K562 (cell line): ENCODE measurements around the gene SLC35A4. TPM values are rescaled to one million over a fixed set of nuclear protein-coding genes. Genes with fewer than 3 reads are reported as not detected.

Experiments
- ATAC-seq: fragments of 200-7000 bp; cut with Tn5 transposase; 3 replicates; pipeline ENCODE4 v1.9.1; 2020; ENCODE audit warnings: moderate library complexity
- BruUV-seq: library from RNA; stranded (reverse); fragments of 400-500 nt; replicated peaks from 2 replicates; lab custom pipeline; 2021; lab: Mats Ljungman, UMichigan
- CTCF ChIA-PET: fragments of 300-600 bp; formaldehyde crosslinking; extraction: SDS; loops from one replicate; lab custom pipeline; 2021; ENCODE audit warnings: low intra/inter-chr PET ratio; lab: Yijun Ruan, JAX
- POLR2A ChIA-PET: fragments of 300-600, 350-650 bp; sonication (Branson Sonifier 250); formaldehyde crosslinking; extraction: SDS; loops from one replicate; lab custom pipeline; 2021; ENCODE audit warnings: antibody characterized with exemption, inconsistent platforms; lab: Yijun Ruan, JAX
- DNase-seq, 4 experiments: peaks; one replicate each; pipeline versions ENCODE4 v3.0.0 to v3.0.0-alpha.2; 2011 to 2018; ENCODE audit warnings: low spot score in 3 of 4, mixed read lengths in 3 of 4; ENCODE audit errors: extremely low read depth in 1 of 4
- FAIRE-seq: peaks from 2 replicates; lab custom pipeline; 2011; peaks lifted over from hg19 to GRCh38; lab: Jason Lieb, UNC
- H2AFZ ChIP-seq: 2 replicates; pipeline ENCODE4 v1.6.0; 2011; ENCODE audit warnings: low read depth, low read length, control low read depth, inconsistent platforms
- H3K27ac ChIP-seq: fragments of 200-600 bp; 3 replicates; pipeline ENCODE4 v1.8.0; 2011; ENCODE audit warnings: low read depth, mild to moderate bottlenecking, control low read depth, inconsistent platforms, low read length, moderate library complexity, mixed read lengths; ENCODE audit errors: extremely low read depth
- H3K27me3 ChIP-seq, 2 experiments: fragments of 300-600 bp in 1 of 2; 2 replicates in 1 of 2; 3 replicates in 1 of 2; pipeline versions ENCODE4 v1.6.0 to v1.8.0; 2011; ENCODE audit warnings: inconsistent platforms in 2 of 2, low read length in 2 of 2, mild to moderate bottlenecking in 1 of 2, mixed read lengths in 1 of 2, moderate library complexity in 1 of 2; ENCODE audit not compliant: control insufficient read depth in 2 of 2, insufficient read depth in 2 of 2
- H3K36me3 ChIP-seq: fragments of 300-600 bp; 3 replicates; pipeline ENCODE4 v1.8.0; 2011; ENCODE audit warnings: mild to moderate bottlenecking, low read length, inconsistent platforms; ENCODE audit not compliant: control insufficient read depth, insufficient read depth
- H3K4me1 ChIP-seq, 2 experiments: fragments of 200-600 bp in 1 of 2; replicated peaks in 1 of 2; 2 replicates in 1 of 2; 3 replicates in 1 of 2; pipeline versions ENCODE4 v1.5.1 to v1.8.0; 2011; ENCODE audit warnings: inconsistent platforms in 2 of 2, low read length in 2 of 2, mild to moderate bottlenecking in 1 of 2, mixed read lengths in 1 of 2, moderate library complexity in 1 of 2; ENCODE audit not compliant: control insufficient read depth in 2 of 2, insufficient read depth in 2 of 2
- H3K4me2 ChIP-seq: 2 replicates; pipeline ENCODE4 v1.6.1; 2011; ENCODE audit warnings: low read length, control low read depth, inconsistent platforms, mixed read lengths; ENCODE audit not compliant: insufficient read depth
- H3K4me3 ChIP-seq: fragments of 200-600 bp; sonication (generic), shearing (Covaris generic); 2 replicates; pipeline ENCODE4 v1.5.1; 2016; ENCODE audit warnings: control low read depth, inconsistent platforms
- H3K79me2 ChIP-seq: fragments of 200-600 bp; 3 replicates; pipeline ENCODE4 v1.8.0; 2011; ENCODE audit warnings: low read length, inconsistent platforms; ENCODE audit not compliant: control insufficient read depth, insufficient read depth
- H3K9ac ChIP-seq, 2 experiments: 2 replicates each; pipeline versions ENCODE4 v1.6.0 to v1.6.1; 2011; ENCODE audit warnings: low read depth in 2 of 2, low read length in 2 of 2, control low read depth in 1 of 2, inconsistent platforms in 1 of 2, mild to moderate bottlenecking in 1 of 2, mixed read lengths in 1 of 2; ENCODE audit not compliant: insufficient read depth in 1 of 2
- H3K9me1 ChIP-seq: one replicate; pipeline ENCODE4 v1.6.0; 2011; ENCODE audit warnings: inconsistent platforms, mild to moderate bottlenecking, low read length, moderate library complexity; ENCODE audit not compliant: control insufficient read depth, insufficient read depth
- H3K9me3 ChIP-seq: replicated peaks from 2 replicates; pipeline ENCODE4 v1.5.1; 2011; ENCODE audit warnings: low read depth, low read length, inconsistent platforms; ENCODE audit not compliant: control insufficient read depth, insufficient read depth
- H4K20me1 ChIP-seq: replicated peaks from 2 replicates; pipeline ENCODE4 v1.6.1; 2011; ENCODE audit warnings: low read length, inconsistent platforms, mixed read lengths; ENCODE audit not compliant: control insufficient read depth, insufficient read depth
- HNRNPL ChIP-seq: fragments of 200-400 bp; formaldehyde crosslinking; IDR thresholded peaks from 2 replicates; pipeline ENCODE4 v1.6.1; 2017; ENCODE audit warnings: low read depth, mild to moderate bottlenecking, low read length
- MEF2A ChIP-seq: IDR thresholded peaks from 2 replicates; pipeline ENCODE4 v1.6.1; 2011; ENCODE audit warnings: low read depth, mild to moderate bottlenecking, low read length, moderate library complexity; ENCODE audit not compliant: control insufficient read depth
- MYNN ChIP-seq, 2 experiments: sonication (generic); formaldehyde crosslinking in 1 of 2; IDR thresholded peaks; 2 replicates each; pipeline versions ENCODE4 v1.5.0 to v1.6.1; 2016 to 2020; ENCODE audit warnings: antibody characterized with exemption in 1 of 2, missing genetic modification reagents in 1 of 2
- NR1H2 ChIP-seq: sonication (generic); formaldehyde crosslinking; IDR thresholded peaks from 2 replicates; pipeline ENCODE4 v1.4.0; 2020; ENCODE audit warnings: mild to moderate bottlenecking, missing genetic modification reagents
- NUFIP1 ChIP-seq: fragments of 450-650 bp; IDR thresholded peaks from 2 replicates; pipeline ENCODE4 v1.6.1; 2018; ENCODE audit not compliant: partially characterized antibody
- PCBP2 ChIP-seq: fragments of 200-400 bp; formaldehyde crosslinking; IDR thresholded peaks from 2 replicates; pipeline ENCODE4 v1.6.1; 2018; ENCODE audit warnings: low read length, low read depth, mild to moderate bottlenecking, moderate library complexity; ENCODE audit not compliant: poor library complexity, severe bottlenecking
- U2AF2 ChIP-seq: fragments of 200-400 bp; formaldehyde crosslinking; optimal IDR thresholded peaks from 2 replicates; pipeline ENCODE3; 2017; ENCODE audit warnings: low read depth, mild to moderate bottlenecking, low read length
- ZC3H11A ChIP-seq: IDR thresholded peaks from 2 replicates; pipeline ENCODE4 v1.6.1; 2012; ENCODE audit warnings: low read depth, low read length, improper control_type of control experiment
- ZNF316 ChIP-seq: fragments of 450-650 bp; IDR thresholded peaks from 2 replicates; pipeline ENCODE4 v1.6.1; 2016
- WGBS: fragments of 100-300 bp; shearing (Covaris generic); methylation state at CpG from one replicate; pipeline ENCODE4 v1.1.6; 2016; ENCODE audit warnings: low coverage, mixed read lengths; ENCODE audit not compliant: insufficient coverage; ENCODE audit errors: missing lambda C conversion rate; 5-methylcytosine and 5-hydroxymethylcytosine counted together
- in situ Hi-C: fragments of 300-500 bp; cut with MboI; formaldehyde crosslinking; loops from 4 replicates; pipeline ENCODE4 v1.15.0; 2018; ENCODE audit warnings: inconsistent platforms, mixed read lengths
- intact Hi-C: fragments of 100-400 bp; cut with micrococcal nuclease; formaldehyde crosslinking; loops from 2 replicates; pipeline ENCODE4 v1.14.2; 2022
- polyA plus RNA-seq, 8 experiments: library from polyadenylated mRNA; depleted of rRNA in 4 of 8; stranded (reverse) in 5 of 8; unstranded in 3 of 8; fragments of >200 nt; fragmentation: Nextera tagmentation in 2 of 8; fragmentation: Illumina TruSeq in 1 of 8; extraction: Ambion mirVana in 2 of 8; extraction: Trizol in 1 of 8; gene quantifications; 2 replicates each; pipeline versions ENCODE4 v1.2.1 to v1.2.3, GENCODE V29; 2011 to 2014; ENCODE audit warnings: inconsistent platforms in 1 of 8, missing spikeins in 1 of 8
- total RNA-seq, 7 experiments: library from RNA; depleted of rRNA in 6 of 7; stranded (reverse); fragments of >200 nt in 6 of 7; fragmentation: Illumina TruSeq in 2 of 7; extraction: Trizol in 2 of 7; gene quantifications; 2 replicates each; pipeline versions ENCODE4 v1.2.1 to v1.2.3, GENCODE V29; 2011 to 2021; ENCODE audit warnings: low replicate concordance in 1 of 7
- TF ChIP-seq, protein P1 (sequence below): fragments of 250-450 bp; sonication (Bioruptor Pico); IDR thresholded peaks from 2 replicates; pipeline ENCODE4 v1.5.0; 2021; ENCODE audit warnings: mild to moderate bottlenecking, moderate library complexity
- TF ChIP-seq, protein P2 (sequence below): fragments of 250-450 bp; sonication (Bioruptor Pico); IDR thresholded peaks from 2 replicates; pipeline ENCODE4 v1.8.0; 2021; ENCODE audit warnings: borderline replicate concordance, mild to moderate bottlenecking, moderate library complexity; ENCODE audit not compliant: poor library complexity, severe bottlenecking
- TF ChIP-seq, protein P3 (sequence below): sonication (generic); formaldehyde crosslinking; IDR thresholded peaks from 2 replicates; pipeline ENCODE4 v1.8.0; 2022; ENCODE audit warnings: mild to moderate bottlenecking, low read depth, missing genetic modification reagents
- TF ChIP-seq, protein P4 (sequence below), 2 experiments: fragments of 450-650 bp; IDR thresholded peaks; 2 replicates each; pipeline ENCODE4 v1.6.1; 2016

The SLC35A4 gene
- total and polyA plus RNA-seq, 9 of the 15 experiments (the other 6 are each of a cell fraction or from before 2014, with no cell fraction given) = 21.8 to 171 (median 42.5) TPM

DNA sequence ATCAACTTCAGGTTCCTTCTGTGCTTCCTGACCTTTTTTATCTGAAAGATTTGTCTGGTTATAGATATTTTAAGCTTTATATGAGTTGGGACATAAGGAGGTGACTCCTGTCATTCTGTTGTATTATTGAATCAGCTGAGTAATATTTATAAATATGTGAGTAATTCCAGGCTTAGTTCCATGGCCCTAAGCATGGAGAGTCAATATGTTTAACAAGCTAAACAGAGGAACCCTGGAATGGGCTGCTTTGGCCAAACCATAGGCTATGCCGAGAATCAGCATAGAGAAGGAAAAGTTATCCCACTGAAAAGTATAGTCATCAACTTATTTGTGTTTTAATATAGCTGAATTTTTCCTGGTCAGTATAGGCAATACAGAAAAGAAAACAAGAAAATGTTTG lies 24.4 kb upstream of the SLC35A4 start:
- no peak for FAIRE-seq
- ChIA-PET CTCF (no interaction called here), POLR2A (interaction anchor here (0.5 to 1.5 kb wide), 4 partner anchors 11 to 1997 kb away, joined by 3 read pairs; partner anchors contain the start of gene PCDHA1)
- no peak for DNase-seq
- H3K36me3 ChIP-seq = peaks cover 86% of the 10 kb centered on the region; the same call in 2 of the 3 replicates
- H2AFZ ChIP-seq = no peak overlapping the region
- H3K9me3 ChIP-seq = no peaks in the 10 kb centered on the region
- no peak for ATAC-seq
- H3K4me2 ChIP-seq = no peak overlapping the region
- no peak overlapping the region for H3K27ac ChIP-seq
- H4K20me1 ChIP-seq = no peaks in the 10 kb centered on the region
- no TSS peak for BruUV-seq
- no peaks in the 10 kb centered on the region for H3K27me3 ChIP-seq
- no peaks in the 10 kb centered on the region for H3K9me1 ChIP-seq
- no peaks in the 10 kb centered on the region for H3K79me2 ChIP-seq
- in situ Hi-C loops (no loop called here), intact Hi-C loops (no loop called here)
- H3K4me3 ChIP-seq = no peak overlapping the region
- WGBS = 100% methylated on average over 1 of the region's 1 CpG
- no peaks in the 10 kb centered on the region for H3K4me1 ChIP-seq
- H3K9ac ChIP-seq = no peak overlapping the region
- TF ChIP-seq, protein P1, sequence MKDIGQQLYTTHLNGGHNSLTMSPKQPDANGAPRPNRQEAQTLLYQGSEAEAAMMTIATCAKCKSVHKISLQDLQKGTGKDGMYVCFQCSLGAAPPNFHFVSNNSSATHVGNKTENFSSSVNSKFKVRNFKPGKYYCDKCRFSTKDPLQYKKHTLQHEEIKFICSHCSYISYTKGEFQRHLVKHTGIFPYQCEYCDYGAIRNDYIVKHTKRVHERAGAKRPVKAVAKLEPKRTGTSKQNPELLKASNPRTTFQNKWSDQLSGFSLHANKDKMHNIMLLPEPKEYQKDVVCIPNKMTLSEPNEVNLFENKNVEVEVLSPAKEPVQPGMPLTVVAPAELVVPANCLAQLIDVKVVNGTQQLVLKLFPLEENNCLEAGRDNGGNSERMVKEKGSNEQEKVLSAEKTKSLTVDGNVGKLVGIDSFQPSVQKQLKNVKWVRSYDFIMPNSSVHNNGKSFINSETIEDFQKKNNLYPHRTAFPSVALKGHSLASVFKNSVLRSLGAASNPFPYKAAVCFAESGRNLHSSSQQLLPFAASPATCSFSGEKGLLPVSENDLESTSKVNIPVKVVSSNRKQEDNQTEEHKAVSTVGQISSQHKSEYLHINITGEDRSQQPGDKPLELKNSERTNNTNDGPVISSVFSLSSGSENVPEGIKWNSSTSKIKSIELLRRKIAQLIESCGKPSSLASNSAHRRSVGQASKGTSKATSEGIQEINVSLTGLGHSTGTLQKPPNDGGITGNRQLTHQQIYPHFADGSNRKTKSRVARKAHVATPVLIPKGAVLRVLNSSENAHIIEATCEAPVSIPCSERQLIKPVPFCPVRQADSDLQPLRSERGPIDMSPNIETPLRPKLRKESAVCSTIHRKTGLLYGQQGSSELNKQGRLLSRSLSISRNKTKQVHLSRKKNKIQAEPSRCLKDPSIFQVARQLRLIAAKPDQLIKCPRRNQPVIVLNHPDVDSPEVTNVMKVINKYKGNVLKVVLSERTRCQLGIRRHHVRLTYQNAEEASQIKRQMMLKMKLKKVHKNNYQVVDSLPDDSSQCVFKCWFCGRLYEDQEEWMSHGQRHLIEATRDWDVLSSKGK (CRISPR knock-in tag) = no peak
- TF ChIP-seq MEF2A = no peak
- TF ChIP-seq HNRNPL = no peak
- TF ChIP-seq PCBP2 = no peak
- TF ChIP-seq, protein P2, sequence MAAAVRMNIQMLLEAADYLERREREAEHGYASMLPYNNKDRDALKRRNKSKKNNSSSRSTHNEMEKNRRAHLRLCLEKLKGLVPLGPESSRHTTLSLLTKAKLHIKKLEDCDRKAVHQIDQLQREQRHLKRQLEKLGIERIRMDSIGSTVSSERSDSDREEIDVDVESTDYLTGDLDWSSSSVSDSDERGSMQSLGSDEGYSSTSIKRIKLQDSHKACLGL (CRISPR knock-in tag) = no peak
- TF ChIP-seq MYNN (IDR thresholded peaks at IDR 0.05) = no peak
- no peak for TF ChIP-seq MYNN (CRISPR knock-in tag; IDR thresholded peaks at IDR 0.05)
- no peak for TF ChIP-seq ZNF316
- TF ChIP-seq, protein P3, sequence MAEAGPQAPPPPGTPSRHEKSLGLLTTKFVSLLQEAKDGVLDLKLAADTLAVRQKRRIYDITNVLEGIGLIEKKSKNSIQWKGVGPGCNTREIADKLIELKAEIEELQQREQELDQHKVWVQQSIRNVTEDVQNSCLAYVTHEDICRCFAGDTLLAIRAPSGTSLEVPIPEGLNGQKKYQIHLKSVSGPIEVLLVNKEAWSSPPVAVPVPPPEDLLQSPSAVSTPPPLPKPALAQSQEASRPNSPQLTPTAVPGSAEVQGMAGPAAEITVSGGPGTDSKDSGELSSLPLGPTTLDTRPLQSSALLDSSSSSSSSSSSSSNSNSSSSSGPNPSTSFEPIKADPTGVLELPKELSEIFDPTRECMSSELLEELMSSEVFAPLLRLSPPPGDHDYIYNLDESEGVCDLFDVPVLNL (CRISPR knock-in tag) = no peak
- no peak for TF ChIP-seq NUFIP1
- TF ChIP-seq, protein P4, sequence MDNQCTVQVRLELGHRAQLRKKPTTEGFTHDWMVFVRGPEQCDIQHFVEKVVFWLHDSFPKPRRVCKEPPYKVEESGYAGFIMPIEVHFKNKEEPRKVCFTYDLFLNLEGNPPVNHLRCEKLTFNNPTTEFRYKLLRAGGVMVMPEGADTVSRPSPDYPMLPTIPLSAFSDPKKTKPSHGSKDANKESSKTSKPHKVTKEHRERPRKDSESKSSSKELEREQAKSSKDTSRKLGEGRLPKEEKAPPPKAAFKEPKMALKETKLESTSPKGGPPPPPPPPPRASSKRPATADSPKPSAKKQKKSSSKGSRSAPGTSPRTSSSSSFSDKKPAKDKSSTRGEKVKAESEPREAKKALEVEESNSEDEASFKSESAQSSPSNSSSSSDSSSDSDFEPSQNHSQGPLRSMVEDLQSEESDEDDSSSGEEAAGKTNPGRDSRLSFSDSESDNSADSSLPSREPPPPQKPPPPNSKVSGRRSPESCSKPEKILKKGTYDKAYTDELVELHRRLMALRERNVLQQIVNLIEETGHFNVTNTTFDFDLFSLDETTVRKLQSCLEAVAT (IDR thresholded peaks at IDR 0.05) = no peak
- TF ChIP-seq ZC3H11A = no peak
- no peak for TF ChIP-seq U2AF2
- no peak for TF ChIP-seq NR1H2 (CRISPR knock-in tag)
